T follicular helper cell (primary cell): ENCODE data around the gene EPN1.

Source experiments
- DNase-seq: peaks from one replicate; pipeline ENCODE4 v3.0.0-alpha.2; 2020; ENCODE audit warnings: low read depth
- total RNA-seq, 2 experiments: gene quantifications; one replicate each; lab custom pipeline; 2026; lab: John Stamatoyannopoulos, UW

The EPN1 gene
- 28.4 to 50.7 reads per million in 2 experiments for total RNA-seq

DNA sequence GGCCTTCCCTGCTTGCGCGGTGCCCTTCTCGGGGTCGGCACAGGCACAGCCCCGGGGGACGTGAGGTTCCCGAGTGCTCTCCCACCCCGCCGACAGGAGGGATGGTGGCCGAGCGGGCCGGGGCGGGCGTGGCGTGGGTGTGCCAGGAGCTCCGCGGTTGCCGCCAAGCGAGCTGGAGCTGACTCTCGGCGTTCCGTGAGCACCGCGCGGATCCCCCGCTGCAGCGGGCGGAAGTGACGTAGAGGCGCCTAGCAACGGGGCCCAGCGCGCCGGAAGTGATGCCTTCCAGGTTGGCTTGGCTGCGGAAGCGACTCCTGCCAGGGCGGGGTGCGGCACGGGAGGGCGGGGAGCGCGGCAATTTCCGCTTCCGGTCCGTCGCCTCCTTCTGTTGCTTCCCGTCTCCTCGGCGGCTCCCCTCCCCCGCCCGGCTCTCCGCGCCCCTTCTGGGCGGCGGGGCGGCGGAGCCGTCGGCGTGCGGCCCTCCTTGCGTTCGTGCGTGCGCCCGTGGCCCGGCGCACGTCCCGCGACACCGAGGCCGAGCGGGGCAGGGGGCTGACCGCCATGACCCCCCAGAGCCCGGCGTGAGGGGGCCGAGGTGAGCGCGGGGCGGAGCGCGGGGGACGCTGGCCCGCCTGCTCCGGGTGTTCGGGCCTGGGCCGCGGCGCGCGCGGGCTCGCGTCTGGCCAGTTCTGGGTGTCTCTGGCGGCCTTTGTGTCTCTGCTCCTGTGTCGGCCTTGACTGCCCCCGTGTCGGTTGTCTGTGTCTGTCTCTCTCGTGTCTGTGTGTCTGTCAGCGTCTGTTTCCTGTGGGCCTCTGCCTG, at the start of gene EPN1:
TSS of gene EPN1 (plus strand) at position 386 of the 820 bp plus-strand sequence. CDS start 3,402 bp downstream, outside the sequence.
- peak; percentile 99 for DNase-seq

DNA sequence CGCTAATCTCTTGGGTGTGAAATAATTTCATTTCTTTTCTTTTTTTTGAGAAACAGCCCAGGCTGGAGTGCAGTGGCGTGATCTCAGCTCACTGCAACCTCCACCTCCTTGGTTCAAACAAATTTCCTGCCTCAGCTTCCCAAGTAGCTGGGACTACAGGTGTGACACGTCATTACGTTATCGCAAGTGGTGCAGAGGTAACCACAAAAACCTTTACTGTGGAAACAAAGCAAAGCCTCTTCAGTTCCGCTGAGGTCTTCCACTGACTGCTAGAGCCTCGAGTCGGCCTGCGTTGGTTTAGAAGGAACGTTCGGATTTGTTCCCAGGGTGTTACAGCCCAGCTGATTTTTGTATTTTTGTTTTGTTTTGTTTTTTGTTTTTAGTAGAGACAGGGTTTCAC, 48.7 kb upstream of the EPN1 start:
- DNase-seq = peak; percentile 67

DNA sequence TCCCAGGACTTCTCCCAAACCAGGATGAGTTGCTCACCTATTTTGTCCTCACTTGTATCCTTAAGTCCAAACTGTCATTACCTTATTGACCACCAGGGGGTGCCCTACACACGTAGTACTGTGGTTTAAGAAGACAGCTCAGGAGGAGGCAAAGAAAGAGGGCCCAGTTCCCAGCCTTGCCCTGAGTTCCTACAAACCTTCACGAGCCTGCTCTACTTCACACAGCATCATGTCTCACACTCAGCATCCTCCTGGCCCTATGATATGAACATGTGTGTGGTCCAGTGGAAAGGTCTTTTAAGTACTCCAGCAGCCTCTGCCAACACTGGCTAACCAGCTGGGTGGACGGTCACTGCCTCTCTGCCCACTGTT, 42.6 kb upstream of the EPN1 start:
- peak; percentile 88 for DNase-seq

DNA sequence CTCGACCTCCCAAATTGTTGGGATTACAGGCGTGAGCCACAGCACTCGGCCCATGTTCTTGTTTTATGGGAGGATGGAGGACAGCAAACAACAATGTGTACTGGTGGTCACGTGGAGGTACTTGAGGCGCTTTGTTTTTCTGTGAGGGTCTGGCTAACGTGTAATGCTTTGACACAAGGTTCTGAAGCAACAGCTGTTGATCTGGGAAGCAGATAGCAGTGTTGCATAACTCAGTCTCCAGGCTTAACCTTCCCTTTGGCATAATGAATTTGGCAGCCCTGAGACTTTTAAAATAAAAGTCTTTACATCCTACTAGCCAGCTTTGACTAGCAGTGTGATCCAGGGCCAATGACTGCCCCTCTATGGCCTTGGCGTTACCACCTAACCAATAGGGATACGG, 41.2 kb upstream of the EPN1 start:
- DNase-seq = no peak

DNA sequence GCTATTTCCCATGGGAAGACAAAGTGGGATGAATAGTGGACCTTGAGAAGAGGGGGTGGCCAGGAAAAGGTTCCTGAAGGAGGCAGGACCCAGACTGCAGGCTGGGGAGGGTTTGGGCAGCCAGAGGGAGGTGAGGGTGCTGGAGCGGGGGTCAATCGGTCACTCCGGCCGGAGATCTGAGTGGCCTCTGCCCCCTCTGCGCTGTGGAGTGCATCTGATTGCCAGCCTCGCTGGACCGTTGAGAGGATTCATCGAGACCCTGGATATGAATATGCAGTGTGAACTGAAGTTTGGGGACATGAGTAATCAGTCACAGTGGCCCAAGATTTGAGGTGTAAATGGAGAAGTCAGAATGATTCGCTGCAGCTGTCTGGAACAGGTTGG, 39.7 kb upstream of the EPN1 start:
- no peak for DNase-seq

DNA sequence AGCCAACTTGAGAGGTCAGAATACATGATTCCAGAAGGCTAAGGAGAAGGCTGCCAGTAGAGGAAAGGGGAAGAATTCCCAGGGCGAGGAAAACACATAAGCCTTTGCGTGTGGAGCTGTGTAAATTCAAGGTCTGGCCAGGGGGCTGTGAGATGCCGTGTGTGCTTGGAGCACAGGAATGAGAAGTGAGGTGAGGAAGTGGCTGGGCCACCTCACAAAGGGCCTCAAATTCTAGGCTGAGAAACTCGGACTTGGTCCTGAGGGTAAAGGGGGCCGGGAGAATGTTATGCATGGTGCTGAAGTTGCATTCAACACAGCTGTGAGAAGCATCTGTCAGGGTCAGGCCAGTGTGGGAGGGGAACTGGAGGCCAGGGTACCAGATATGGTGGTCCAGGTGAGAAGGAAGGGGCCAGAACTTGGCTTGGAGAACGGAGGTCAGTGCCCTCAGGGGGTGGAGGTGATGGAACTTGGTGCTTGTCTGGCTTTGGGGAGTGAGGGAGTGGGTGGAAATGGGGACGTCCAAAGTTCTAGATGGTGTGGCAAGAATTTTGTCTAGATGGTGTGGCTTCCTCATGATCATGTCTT, 39.1 kb upstream of the EPN1 start:
- no peak for DNase-seq

DNA sequence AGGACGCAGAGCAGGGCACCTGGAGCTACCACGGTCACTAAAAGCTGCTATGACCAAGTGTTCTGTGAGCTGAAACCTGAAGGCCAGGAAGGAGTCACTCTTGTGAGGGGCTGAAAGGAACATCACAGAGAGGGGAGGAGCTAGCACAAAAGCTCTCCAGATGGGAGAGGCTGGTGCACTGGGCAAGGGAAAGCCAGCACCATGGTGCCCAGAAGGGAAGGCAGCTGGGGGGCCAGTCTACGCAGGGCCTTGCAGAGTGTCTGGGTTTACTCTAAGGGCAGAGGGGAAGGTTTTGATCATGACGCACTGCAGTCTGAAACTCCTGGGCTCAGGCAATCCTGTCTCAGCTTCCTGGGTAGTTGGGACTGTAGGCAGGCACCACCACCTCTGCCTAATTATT, 38.3 kb upstream of the EPN1 start:
- DNase-seq = no peak

DNA sequence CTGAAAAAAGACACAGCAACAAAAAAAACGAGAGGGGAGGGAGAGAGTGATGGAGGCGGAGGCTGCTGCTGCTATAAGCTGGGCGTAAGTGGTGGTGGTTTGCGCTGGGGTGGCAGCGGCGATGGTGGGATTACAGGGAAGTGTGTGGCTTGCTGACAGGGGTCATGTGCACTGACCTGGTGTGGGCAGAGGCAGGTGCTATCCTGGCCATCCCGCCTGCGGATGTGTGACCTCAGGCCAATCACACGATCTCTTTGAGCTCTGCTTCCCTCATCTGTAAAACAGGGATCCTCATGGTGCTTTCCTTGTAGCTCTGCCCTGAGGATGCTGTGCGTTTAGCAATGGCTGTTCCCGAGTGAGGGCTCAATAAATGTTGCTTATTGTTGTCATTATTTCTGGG, 37.5 kb upstream of the EPN1 start:
- no peak for DNase-seq

DNA sequence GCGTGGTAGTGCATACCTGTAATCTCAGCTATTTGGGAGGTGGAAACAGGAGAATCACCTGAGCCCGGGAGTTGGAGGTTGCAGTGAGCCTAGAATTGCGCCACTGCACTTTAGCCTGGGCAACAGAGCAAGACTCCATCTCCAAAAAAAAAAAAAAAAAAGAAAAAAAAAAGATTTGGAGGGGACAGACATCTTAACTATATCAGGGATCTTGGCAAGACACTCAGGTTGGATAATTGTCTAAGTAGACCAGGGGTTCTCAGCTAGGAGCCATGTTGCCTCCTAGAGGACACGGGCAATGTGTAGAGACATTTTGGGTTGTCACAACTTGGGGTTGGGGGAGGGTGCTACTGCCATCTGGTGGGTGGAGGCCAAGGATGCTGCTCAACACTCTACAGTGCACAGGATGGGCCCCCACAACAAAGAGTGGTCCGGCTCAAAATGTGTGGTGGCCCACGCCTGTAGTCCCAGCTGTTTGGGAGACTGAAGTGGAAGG, 36.1 kb upstream of the EPN1 start:
- no peak for DNase-seq

DNA sequence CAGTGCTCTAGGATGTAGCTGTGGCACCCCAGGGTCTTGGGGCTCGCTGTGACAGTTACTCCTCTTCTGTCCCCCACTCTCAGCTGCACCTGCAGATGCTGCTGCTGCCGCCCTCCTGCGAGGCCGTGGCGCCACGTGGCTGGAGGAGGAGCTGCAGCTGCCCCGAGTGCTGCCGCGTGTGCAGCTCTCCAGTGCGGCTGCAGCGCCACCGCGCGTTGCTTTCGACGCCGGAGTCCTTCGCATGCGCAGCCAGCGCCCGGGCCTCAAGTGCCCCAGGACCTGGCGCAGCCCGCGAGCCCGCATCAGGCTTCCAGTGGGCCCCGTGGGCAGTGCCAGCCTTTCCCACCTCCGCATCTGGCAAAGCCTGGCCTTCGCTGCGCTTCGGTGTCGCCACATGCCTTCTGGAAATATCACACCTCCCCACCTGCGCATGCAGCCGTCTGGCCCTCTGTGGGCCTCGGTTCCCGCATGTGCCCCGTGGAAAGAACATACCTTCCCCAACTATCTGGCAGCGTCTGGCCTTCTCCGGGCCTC, 34.9 kb upstream of the EPN1 start:
- peak; percentile 65 for DNase-seq

DNA sequence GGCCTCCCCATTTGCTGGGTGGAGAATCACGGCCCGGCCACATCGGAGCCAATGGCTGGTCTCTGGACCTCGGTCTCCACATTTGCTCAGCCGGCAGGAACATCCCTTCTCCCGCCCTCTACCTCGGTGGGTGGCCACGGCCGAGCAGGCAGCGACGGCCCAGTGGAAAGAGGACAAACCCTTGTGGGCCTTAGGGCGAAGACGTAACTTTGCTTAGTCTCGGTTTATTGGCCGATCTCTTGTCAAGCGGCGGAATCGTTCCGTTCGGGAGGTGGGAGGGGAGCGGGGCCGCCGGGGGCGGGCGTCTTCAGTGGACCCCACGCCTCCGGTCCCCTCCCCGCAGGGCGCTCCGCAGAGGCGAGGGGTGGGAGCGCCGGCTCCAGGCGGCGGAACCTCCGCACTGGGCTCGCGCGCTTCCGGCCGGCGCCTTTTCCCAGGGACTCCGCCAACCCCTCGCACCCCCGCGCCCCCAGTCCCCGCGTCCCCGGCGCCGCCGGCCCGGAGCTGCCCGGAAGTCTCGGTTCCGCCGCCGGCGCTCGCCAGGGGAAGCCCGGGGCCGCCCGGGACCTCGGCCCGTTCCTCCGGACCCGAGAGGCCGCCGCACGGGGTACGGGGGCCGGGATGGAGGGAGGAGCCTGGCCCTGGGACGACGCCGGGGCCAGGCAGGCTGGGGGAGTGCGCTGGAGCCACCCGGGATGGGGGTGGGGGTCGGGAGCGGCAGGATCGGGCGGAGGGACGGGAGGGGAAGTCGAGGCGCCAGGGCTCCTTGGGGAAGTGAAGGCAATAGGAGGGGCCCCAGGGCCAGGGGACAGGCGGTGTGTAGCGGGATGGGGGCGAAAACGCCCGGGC, 34.2 kb upstream of the EPN1 start, which contains the start of gene ZNF580:
TSS of gene ZNF580 (plus strand) at position 426 of the 849 bp plus-strand sequence. CDS start 1,507 bp downstream, outside the sequence.
- DNase-seq = no peak

DNA sequence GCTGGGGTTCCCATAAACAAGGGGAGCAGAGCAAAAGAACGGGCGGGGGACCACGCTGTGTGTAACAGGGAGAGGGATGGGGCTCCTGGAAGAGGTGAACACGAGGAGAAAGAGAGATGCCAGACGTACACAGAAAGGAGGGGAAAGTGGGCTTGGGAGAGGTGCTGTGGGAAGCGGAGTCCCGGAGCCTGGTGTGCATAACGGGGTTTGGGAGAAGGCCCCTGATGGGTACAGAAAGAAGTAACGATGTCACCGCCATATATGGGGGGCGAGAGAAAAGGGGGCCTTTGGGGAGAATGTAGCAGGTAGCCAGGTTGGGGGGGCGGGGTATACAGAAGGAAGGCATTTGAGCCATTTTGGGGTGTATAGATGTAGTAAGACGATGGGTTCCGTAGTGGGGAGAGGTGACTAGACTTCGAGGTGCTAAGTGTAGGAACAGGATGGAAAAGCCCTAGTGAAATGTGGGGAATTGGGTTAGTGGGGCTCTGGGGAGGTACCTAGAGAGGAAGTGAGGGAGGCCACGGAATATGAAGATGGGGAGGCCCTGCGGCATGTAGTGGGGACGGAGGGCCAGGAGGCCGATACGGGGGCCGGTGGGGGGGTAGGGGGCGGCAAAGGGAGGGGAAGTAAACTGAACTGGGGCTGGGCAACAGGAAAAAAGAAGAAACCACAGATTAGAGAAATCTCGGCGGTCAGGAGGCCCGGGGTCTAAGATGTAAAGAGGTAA, 33.4 kb upstream of the EPN1 start:
- DNase-seq = no peak

DNA sequence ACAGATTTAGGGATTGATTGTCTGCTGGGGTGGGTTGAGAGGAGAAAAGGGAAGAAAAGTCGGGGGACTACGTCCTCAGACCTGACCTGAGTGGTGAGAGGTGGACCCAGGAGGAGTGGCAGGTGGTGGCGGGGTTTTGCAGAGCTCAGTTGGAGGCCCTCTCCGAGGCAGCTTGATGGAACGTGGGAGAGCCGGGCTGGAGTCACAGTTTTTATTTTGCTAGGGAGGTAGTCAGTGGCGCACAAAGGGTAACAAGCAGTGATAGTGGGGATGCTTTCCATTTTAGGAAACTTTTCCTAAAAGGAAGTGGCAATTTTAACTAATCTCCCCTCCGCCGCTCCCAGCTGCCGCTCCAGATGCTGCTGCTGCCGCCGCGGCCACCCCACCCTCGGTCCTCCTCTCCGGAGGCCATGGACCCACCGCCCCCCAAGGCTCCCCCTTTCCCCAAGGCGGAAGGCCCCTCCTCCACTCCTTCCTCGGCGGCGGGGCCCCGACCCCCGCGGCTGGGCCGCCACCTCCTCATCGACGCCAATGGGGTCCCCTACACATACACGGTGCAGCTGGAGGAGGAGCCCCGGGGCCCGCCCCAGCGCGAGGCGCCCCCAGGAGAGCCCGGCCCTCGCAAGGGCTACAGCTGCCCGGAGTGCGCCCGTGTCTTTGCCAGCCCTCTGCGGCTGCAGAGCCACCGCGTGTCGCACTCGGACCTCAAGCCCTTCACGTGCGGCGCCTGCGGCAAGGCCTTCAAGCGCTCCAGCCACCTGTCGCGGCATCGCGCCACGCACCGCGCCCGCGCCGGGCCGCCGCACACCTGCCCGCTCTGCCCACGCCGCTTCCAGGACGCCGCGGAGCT, 32.6 kb upstream of the EPN1 start:
- DNase-seq = no peak

DNA sequence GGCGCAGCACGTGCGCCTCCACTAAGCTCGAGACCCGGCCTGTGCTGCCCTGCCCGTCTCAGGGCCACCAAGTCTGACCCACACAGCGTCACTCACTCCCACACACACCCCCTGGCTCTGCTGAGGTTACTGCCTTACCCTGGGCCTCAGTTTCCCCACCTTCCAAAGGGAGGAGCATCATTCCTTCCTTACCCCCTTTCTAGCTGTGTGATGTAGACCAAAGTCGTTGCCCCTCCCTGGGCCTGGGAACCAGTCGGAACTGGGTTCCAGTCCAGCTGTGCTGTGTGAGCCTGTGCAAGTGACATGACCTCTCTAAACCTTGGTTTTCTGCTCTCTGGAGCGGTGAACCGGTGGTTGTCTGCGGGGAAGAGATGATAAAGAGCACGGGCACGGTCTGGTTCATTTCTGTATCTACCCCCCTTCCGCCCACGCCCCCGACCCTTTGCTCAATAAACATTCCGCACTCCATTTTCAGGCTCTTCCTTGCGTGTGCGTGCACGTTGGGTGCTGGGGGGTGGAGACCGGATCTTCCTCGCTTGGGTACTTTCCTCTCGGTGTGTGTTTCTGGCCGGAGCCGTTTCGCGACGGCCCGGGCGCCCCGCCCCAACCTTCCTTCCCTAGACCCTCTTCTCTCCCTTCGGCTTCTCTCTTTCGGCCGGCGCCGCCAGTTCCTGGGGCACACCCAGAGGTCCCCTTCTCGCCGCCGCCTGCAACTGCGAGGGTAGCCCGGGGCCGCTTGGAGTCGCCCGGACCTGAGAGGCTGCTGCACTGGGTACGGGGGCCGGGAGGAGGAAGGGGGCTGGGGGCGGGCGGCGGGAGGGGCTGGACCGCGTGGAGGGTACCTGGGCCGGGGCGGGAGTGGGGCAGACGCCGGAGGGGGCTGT, 31.8 kb upstream of the EPN1 start, which contains the start of gene ZNF581:
TSS of gene ZNF581 (plus strand) at position 647 of the 884 bp plus-strand sequence. CDS start 923 bp downstream, outside the sequence.
- DNase-seq = peak; percentile 66

DNA sequence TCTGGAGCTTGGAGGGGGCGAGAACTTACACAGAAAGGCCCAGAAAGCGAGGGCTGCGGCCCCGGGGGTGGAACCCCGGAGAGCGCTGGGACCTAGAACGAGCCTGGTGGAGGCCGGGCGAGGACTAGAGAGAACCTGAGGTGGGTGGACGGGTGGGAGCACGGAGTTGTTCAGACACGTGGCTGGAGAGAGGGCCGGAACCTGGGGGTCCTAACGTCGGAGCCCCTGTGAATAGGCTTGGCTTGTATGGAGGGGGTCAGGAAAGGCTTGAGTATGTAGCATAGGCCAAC, 31.2 kb upstream of the EPN1 start:
- DNase-seq = no peak

DNA sequence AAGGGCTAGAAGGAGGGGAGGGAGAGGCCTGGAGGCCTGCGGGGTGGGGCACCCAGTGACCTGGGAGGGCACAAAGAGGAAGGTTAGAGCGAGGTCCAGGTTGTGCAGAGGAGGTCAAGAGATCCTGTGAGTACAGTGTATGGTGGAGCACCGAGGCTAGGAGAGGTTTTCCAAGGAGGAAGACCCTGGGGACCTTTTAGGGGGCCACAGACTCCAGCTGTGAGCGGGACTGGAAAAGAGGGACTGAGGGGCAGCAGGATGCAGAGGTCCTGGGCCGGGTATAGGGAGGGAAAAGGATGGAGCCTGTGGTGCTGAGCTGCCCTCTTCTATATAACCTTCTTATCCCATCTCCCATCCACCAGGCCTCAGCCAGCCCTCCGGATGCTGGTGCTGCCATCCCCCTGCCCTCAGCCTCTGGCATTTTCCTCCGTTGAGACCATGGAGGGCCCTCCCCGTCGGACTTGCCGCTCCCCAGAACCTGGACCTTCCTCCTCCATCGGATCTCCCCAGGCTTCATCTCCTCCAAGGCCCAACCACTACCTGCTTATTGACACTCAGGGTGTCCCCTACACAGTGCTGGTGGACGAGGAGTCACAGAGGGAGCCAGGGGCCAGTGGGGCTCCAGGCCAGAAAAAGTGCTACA, 30.7 kb upstream of the EPN1 start:
- no peak for DNase-seq

DNA sequence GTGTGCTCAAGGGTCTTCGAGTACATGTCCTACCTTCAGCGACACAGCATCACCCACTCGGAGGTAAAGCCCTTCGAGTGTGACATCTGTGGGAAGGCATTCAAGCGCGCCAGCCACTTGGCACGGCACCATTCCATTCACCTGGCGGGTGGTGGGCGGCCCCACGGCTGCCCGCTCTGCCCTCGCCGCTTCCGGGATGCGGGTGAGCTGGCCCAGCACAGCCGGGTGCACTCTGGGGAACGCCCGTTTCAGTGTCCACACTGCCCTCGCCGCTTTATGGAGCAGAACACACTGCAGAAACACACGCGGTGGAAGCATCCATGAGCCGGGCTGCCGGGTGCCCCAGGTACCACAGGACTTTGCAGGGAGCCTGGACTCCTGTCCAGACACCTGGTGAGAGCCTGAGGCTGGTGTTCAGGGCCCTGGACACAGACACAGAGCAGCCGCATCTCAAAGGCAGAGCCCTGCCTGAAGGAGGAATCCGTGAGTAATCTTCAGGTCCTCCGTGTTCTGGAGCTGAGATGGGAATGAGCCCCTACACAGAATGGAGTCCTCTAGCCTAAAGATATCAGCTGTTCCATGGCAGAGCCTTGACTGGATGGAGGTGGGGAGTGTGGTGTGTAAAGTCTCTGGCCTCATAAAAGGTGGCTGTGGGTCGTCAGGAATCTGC, 30.0 kb upstream of the EPN1 start:
- no peak for DNase-seq

DNA sequence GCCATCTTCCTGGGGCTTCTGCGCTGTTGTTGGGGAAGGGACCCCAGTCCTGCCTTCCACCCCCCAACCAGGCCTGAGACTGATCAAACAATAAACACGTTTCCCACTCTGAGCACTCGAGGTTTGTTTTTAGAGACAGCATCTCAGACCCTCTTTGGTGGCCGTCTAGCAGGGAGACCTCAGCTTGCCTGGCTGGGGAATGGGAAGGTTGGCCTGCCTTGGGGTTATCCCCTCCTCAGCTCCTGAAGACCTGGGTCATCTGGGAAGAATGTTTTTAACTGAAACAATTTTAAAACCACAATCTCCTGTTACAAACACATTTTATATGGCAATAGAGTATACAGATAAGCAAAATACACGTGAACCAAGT, 29.5 kb upstream of the EPN1 start:
- DNase-seq = no peak
